Endodermal cell (in vitro differentiated cells): Measurements from ENCODE around the gene PLD5. TPM values are rescaled to one million over a fixed set of nuclear protein-coding genes. Genes with fewer than 3 reads are reported as not detected.

Experiments
- DNase-seq: peaks from one replicate; pipeline ENCODE4 v3.0.0-alpha.2; 2017
- H3K27ac ChIP-seq: 2 replicates; pipeline ENCODE4 v1.5.1; 2013; ENCODE audit warnings: mild to moderate bottlenecking, low read depth, low read length, moderate library complexity
- H3K27me3 ChIP-seq: 2 replicates; pipeline ENCODE4 v1.6.1; 2013; ENCODE audit warnings: mild to moderate bottlenecking, low read length, moderate library complexity; ENCODE audit not compliant: insufficient read depth, control insufficient read depth, poor library complexity, severe bottlenecking
- H3K36me3 ChIP-seq: 2 replicates; pipeline ENCODE4 v1.7.0; 2013; ENCODE audit warnings: mild to moderate bottlenecking, low read length, moderate library complexity; ENCODE audit not compliant: control insufficient read depth, insufficient read depth
- H3K4me1 ChIP-seq: one replicate; pipeline ENCODE4 v1.7.0; 2013; ENCODE audit warnings: low read length; ENCODE audit not compliant: control insufficient read depth, insufficient read depth
- H3K4me3 ChIP-seq: 2 replicates; pipeline ENCODE4 v1.5.1; 2013; ENCODE audit warnings: mild to moderate bottlenecking, low read length, moderate library complexity
- H3K9ac ChIP-seq: 2 replicates; pipeline ENCODE4 v1.6.1; 2013; ENCODE audit warnings: mild to moderate bottlenecking, low read length, moderate library complexity; ENCODE audit not compliant: poor library complexity, severe bottlenecking; ENCODE audit errors: extremely low read depth
- H3K9me3 ChIP-seq: 2 replicates; pipeline ENCODE4 v1.6.1; 2013; ENCODE audit warnings: mild to moderate bottlenecking, low read length, moderate library complexity; ENCODE audit not compliant: control insufficient read depth
- H3K27ac Mint-ChIP-seq: 2 replicates; pipeline ENCODE4 v1.8.0; 2020; ENCODE audit warnings: mixed read lengths
- H3K27me3 Mint-ChIP-seq: 2 replicates; pipeline ENCODE4 v1.8.0; 2021; ENCODE audit warnings: mild to moderate bottlenecking, mixed read lengths; ENCODE audit not compliant: insufficient read depth
- H3K36me3 Mint-ChIP-seq: 2 replicates; pipeline ENCODE4 v1.8.0; 2020; ENCODE audit warnings: low read depth, mixed read lengths
- H3K4me1 Mint-ChIP-seq: 2 replicates; pipeline ENCODE4 v1.8.0; 2020; ENCODE audit warnings: mixed read lengths
- H3K4me3 Mint-ChIP-seq: 2 replicates; pipeline ENCODE4 v1.8.0; 2020; ENCODE audit warnings: mild to moderate bottlenecking, moderate library complexity, mixed read lengths
- H3K9me3 Mint-ChIP-seq: 2 replicates; pipeline ENCODE4 v1.8.0; 2020; ENCODE audit warnings: mild to moderate bottlenecking, mixed read lengths
- CTCF ChIP-seq: fragments of 200-600 bp; sonication (generic); conservative IDR thresholded peaks from 2 replicates; pipeline ENCODE4 v1.5.0; 2021; ENCODE audit warnings: antibody characterized with exemption, mild to moderate bottlenecking
- WGBS, 2 experiments: methylation state at CpG; one replicate each; pipeline versions ENCODE4 v1.1.5 to v1.1.7; 2013; ENCODE audit warnings: missing lambda C conversion rate in 2 of 2, mixed read lengths in 1 of 2; ENCODE audit not compliant: insufficient coverage in 1 of 2, insufficient read length in 1 of 2; 5-methylcytosine and 5-hydroxymethylcytosine counted together
- total RNA-seq, 2 donors: library from RNA; stranded (reverse); fragmentation: NEBNext Ultra II Directional in 1 of 2; extraction: Animal tissue kit (Norgen Biotek cat#: 25700) in 1 of 2; gene quantifications; 2 replicates in 1 of 2; 3 replicates in 1 of 2; pipeline ENCODE4 v1.2.1, GENCODE V29; 2021

PLD5 gene
- total RNA-seq, 2 donors from 2014 or later: 0.66 to 2.7 TPM

GRCh38 chr1:242133351-242133750, 391.1 kb downstream of the PLD5 start:
- no peak overlapping the region for H3K27ac Mint-ChIP-seq
- H3K4me1 Mint-ChIP-seq: peaks cover under 1% of the 10 kb centered on the region
- no peaks in the 10 kb centered on the region for H3K36me3 ChIP-seq
- no peaks in the 10 kb centered on the region for H3K36me3 Mint-ChIP-seq
- no peak overlapping the region for H3K27ac ChIP-seq
- H3K27me3 ChIP-seq: no peaks in the 10 kb centered on the region
- H3K4me1 ChIP-seq: no peaks in the 10 kb centered on the region
- 100% methylated on average over 1 of the region's 1 CpG for WGBS, 2 experiments
- peaks cover 7% of the 10 kb centered on the region for H3K9me3 Mint-ChIP-seq
- no peak overlapping the region for H3K4me3 Mint-ChIP-seq
- H3K27me3 Mint-ChIP-seq: no peaks in the 10 kb centered on the region
- H3K4me3 ChIP-seq: no peak overlapping the region
- TF ChIP-seq CTCF: no peak
- peaks cover 18% of the 10 kb centered on the region for H3K9me3 ChIP-seq
- no peak for DNase-seq
- H3K9ac ChIP-seq: no peak overlapping the region

DNA sequence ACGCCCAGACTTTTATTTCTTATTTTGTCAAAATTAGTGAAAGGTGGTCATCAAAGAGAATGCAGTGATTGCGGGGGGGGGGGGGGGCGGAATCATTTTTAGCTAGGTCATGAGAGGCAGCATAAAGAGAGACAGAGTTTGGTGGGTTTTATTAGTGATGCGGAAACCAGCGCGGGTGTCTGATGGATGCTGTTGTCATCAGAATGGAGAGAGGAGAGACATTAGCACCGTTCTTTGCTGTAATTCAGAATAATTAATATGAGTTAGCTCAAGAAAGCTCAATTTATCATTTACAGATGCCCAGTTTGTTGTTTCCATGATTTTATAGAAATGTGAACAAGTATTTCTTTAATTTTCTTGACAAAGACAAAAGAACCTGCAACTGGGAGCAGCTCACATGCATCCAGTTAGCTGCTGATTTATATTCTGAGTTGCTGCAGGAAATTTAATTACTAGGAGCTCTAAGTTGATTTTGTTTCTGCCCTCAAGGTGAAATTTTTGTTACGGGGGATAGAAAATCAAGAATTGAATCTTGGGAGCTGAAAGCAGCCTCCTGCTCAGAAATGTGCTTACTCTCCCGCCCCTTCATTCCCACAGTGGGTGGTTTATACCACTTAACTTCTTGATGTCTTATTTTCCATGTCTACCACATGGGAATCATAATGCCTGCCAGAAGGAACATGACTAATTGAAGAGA, 392.2 kb downstream of the PLD5 start:
- no peaks in the 10 kb centered on the region for H3K4me1 ChIP-seq
- H3K4me3 Mint-ChIP-seq: no peak overlapping the region
- no peak overlapping the region for H3K4me3 ChIP-seq
- no peak overlapping the region for H3K27ac ChIP-seq
- no peak overlapping the region for H3K9ac ChIP-seq
- H3K27me3 Mint-ChIP-seq: no peaks in the 10 kb centered on the region
- H3K27ac Mint-ChIP-seq: no peak overlapping the region
- TF ChIP-seq CTCF: no peak
- peaks cover 7% of the 10 kb centered on the region for H3K9me3 Mint-ChIP-seq
- 91 to 93% methylated on average over 6 to 8 of the region's 9 CpGs for WGBS, 2 experiments
- H3K9me3 ChIP-seq: peaks cover 14% of the 10 kb centered on the region
- H3K36me3 ChIP-seq: no peaks in the 10 kb centered on the region
- H3K4me1 Mint-ChIP-seq: peaks cover 2% of the 10 kb centered on the region
- no peaks in the 10 kb centered on the region for H3K27me3 ChIP-seq
- H3K36me3 Mint-ChIP-seq: no peaks in the 10 kb centered on the region
- DNase-seq: no peak

GRCh38 chr1:242128951-242129502, 395.5 kb downstream of the PLD5 start:
- Histone ChIP-seq H3K9me3 (peaks cover 6% of the 10 kb centered on the region), H3K36me3 (no peaks in the 10 kb centered on the region), H3K9ac (no peak overlapping the region), H3K4me1 (no peaks in the 10 kb centered on the region), H3K27ac (no peak overlapping the region), H3K4me3 (no peak overlapping the region), H3K27me3 (no peaks in the 10 kb centered on the region)
- TF ChIP-seq CTCF: peak; percentile 75
- peaks cover 5% of the 10 kb centered on the region for H3K4me1 Mint-ChIP-seq
- no peak overlapping the region for H3K27ac Mint-ChIP-seq
- H3K36me3 Mint-ChIP-seq: no peaks in the 10 kb centered on the region
- peaks cover 6% of the 10 kb centered on the region for H3K9me3 Mint-ChIP-seq
- no peak overlapping the region for H3K4me3 Mint-ChIP-seq
- DNase-seq: no peak
- 78 to 81% methylated on average over 6 to 8 of the region's 8 CpGs for WGBS, 2 experiments
- H3K27me3 Mint-ChIP-seq: no peaks in the 10 kb centered on the region
